ENCODE data around the gene SPDYE11.
"Not testable (repeated sequence)": the region's sequence is repeated elsewhere in the genome, so short reads cannot be mapped to it uniquely, and the experiment has no call there.

SPDYE11 gene, protein sequence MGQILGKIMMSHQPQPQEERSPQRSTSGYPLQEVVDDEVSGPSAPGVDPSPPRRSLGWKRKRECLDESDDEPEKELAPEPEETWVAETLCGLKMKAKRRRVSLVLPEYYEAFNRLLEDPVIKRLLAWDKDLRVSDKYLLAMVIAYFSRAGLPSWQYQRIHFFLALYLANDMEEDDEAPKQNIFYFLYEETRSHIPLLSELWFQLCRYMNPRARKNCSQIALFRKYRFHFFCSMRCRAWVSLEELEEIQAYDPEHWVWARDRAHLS

DNA sequence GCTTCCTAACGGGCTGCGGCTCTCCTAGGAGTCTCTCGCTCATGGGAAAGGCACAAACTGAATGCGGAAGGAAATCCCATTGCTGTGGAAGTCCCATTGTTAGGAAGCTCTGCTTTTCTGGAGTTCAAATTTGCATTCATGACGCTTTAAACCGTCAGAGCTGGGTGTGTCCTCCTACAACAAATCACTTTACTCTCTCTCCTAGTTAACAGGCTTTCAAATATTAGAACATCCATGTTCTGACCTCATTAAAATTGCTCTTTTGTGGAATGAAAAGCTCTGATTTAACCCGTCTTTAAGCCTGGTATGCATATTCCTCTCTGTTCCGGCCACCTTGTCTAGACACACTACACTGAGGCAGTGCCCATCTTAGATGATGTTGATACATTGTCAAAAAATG lies at the start of gene SPDYE11:
SPDYE11 (minus strand) TSS at position 101 of the 400 bp plus-strand sequence. CDS start 1,800 bp downstream, outside the sequence.
- not testable (repeated sequence) for DNase-seq

DNA sequence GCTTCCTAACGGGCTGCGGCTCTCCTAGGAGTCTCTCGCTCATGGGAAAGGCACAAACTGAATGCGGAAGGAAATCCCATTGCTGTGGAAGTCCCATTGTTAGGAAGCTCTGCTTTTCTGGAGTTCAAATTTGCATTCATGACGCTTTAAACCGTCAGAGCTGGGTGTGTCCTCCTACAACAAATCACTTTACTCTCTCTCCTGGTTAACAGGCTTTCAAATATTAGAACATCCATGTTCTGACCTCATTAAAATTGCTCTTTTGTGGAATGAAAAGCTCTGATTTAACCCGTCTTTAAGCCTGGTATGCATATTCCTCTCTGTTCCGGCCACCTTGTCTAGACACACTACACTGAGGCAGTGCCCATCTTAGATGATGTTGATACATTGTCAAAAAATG lies 28.2 kb upstream of the SPDYE11 start, which contains the start of gene SPDYE9:
SPDYE9 (minus strand) TSS at position 101 of the 400 bp plus-strand sequence. CDS start 1,800 bp downstream, outside the sequence.
- DNase-seq = not testable (repeated sequence)

DNA sequence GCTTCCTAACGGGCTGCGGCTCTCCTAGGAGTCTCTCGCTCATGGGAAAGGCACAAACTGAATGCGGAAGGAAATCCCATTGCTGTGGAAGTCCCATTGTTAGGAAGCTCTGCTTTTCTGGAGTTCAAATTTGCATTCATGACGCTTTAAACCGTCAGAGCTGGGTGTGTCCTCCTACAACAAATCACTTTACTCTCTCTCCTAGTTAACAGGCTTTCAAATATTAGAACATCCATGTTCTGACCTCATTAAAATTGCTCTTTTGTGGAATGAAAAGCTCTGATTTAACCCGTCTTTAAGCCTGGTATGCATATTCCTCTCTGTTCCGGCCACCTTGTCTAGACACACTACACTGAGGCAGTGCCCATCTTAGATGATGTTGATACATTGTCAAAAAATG lies 28.0 kb downstream of the SPDYE11 start, which contains the start of gene SPDYE8:
SPDYE8 (minus strand) TSS at position 101 of the 400 bp plus-strand sequence. CDS start 1,800 bp downstream, outside the sequence.
- DNase-seq = not testable (repeated sequence)

DNA sequence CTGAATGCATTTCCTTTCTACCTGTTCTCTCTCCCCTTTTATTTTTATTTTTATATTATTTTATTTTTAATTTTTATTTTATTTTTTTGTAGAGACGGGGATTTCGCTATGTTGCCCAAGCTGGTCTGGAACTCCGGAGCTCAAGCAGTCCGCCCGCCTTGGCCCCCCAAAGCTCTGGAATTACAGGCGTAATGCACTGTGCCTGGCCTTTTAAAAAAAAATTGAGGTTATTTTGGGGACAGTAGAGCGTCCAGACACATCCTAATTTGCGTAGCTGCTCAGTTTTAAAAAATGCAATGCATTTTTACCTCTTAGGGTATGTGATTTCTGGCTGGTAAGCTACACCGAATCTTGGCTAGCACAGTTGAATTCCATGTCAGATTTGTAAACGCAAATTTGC lies 51.2 kb downstream of the SPDYE11 start:
- DNase-seq = not testable (repeated sequence)

DNA sequence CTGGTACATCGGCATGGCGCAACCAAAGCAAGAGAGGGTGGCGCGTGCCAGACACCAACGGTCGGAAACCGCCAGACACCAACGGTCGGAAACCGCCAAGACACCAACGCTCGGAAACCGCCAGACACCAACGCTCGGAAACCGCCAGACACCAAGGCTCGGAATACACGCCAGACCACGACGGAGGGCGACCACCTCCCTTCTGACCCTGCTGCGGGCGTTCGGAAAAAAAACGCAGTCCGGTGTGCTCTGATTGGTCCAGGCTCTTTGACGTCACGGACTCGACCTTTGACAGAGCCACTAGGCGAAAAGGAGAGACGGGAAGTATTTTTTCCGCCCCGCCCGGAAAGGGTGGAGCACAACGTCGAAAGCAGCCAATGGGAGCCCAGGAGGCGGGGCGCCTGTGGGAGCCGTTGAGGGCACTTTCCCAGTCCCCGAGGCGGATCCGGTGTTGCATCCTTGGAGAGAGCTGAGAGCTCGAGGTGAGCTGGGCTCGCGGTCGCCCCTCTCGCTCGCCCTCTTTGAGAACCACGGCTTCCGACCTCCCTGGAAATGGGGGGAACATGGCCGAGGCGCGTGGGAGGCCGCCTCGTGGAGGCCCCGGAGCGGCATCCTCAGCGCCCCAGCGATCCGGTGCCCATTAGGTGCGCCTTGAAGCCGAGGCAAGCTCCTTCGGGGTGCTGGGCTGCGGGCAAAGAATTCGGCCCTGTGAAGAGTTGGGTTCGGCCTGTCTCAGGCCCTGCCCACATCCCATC lies 51.8 kb downstream of the SPDYE11 start:
- DNase-seq = peak; percentile 83

DNA sequence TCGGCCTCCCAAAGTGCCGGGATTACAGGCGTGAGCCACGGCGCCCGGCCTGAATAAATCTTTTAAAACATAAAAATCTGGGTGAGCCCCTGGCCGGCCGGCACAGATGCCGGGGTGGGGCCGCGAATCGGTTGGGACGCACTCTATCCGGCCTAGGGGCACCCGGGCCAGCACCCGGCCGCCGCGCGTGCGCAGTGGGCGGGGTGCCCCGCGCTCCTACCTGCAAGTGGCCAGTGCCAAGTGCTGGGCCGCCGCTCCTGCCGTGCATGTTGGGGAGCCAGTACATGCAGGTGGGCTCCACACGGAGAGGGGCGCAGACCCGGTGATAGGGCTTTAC lies 52.4 kb downstream of the SPDYE11 start:
- peak; percentile 57 for DNase-seq

DNA sequence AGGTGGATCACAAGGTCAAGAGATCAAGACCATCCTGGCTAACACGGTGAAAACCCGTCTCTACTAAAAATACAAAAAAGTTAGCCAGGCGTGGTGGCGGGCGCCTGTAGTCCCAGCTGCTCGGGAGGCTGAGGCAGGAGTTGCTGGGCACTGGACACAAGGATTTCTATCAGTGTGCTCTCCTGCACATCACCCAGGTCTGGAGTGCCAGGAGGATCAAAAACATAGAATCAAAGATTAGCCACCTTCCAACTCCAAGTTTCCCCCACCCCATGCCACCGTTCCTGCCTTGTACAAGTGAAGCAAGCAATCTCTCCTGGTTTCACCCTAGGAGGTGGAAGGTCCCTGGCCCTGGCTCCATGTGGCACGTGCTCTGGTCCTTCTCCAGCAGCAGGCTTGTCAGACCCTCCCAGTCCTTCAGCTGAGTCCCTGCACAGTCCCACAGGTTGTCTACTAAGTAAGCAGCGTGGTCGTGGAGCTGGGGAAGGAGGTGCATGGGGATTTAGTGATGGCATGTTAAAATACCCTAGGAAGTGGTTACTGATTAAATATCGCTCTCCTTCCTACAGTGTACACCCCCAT lies 59.7 kb downstream of the SPDYE11 start:
- not testable (repeated sequence) for DNase-seq

All from activated gamma-delta T cell treated with Interleukin-2 at 50 U/mL for 16 hours (primary cell).